Gastrocnemius medialis (tissue), 4 donors: ENCODE measurements around the gene ZNF268.

Experiments used
- POLR2A ChIP-seq, 2 donors: fragments of 450-650 bp; IDR thresholded peaks; one replicate each; pipeline ENCODE4 v1.6.1; 2017; ENCODE audit warnings: antibody characterized with exemption in 2 of 2, mild to moderate bottlenecking in 2 of 2, moderate library complexity in 2 of 2
- TF ChIP-seq, protein P1 (sequence below), 5 experiments: fragments of 450-650 bp in 3 of 5; fragments of 200-600 bp in 2 of 5; sonication (generic) in 2 of 5; IDR thresholded peaks in 4 of 5; conservative IDR thresholded peaks in 1 of 5; 1 replicate in 4 of 5; 2 replicates in 1 of 5; pipeline ENCODE4 v1.5.1; 2016 to 2019; ENCODE audit warnings: antibody characterized with exemption in 5 of 5, mild to moderate bottlenecking in 3 of 5, moderate library complexity in 3 of 5

- TF ChIP-seq POLR2A (IDR thresholded peaks at IDR 0.05), result no peak
- TF ChIP-seq, protein P1, sequence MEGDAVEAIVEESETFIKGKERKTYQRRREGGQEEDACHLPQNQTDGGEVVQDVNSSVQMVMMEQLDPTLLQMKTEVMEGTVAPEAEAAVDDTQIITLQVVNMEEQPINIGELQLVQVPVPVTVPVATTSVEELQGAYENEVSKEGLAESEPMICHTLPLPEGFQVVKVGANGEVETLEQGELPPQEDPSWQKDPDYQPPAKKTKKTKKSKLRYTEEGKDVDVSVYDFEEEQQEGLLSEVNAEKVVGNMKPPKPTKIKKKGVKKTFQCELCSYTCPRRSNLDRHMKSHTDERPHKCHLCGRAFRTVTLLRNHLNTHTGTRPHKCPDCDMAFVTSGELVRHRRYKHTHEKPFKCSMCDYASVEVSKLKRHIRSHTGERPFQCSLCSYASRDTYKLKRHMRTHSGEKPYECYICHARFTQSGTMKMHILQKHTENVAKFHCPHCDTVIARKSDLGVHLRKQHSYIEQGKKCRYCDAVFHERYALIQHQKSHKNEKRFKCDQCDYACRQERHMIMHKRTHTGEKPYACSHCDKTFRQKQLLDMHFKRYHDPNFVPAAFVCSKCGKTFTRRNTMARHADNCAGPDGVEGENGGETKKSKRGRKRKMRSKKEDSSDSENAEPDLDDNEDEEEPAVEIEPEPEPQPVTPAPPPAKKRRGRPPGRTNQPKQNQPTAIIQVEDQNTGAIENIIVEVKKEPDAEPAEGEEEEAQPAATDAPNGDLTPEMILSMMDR (IDR thresholded peaks at IDR 0.05 in 4 of 5, conservative IDR thresholded peaks at IDR 0.05 in 1 of 5), result no peak
Measured at GRCh38 chr12:133256321-133256720, 75.0 kb downstream of the ZNF268 start.
